ENCODE data around the gene DISP2.

The DISP2 gene

DNA sequence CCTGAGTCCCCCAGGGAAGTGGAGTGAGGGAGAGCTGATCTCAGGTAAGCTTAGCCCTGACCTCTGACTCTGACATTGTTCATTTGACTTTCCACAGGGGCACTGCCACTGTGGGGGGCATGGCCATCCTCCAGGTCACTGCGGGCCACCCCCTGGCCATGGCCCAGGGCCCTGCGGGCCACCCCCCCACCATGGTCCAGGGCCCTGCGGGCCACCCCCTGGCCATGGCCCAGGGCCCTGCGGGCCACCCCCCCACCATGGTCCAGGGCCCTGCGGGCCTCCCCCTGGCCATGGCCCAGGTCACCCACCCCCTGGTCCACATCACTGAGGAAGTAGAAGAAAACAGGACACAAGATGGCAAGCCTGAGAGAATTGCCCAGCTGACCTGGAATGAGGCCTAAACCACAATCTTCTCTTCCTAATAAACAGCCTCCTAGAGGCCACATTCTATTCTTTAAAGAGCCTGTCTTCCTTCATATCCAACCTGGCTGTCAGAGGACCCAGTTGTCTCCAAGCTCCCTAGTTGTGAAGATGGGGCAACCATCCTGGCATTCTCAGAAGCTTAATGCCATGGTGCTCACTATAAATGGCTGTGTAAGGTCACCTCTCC, 1.9 kb upstream of the DISP2 start:
- DNase-seq (no peak), ATAC-seq (ENCODE audit: insufficient read depth, low read depth) (no peak)
- no peak overlapping the region for H3K4me2 ChIP-seq (ENCODE audit: insufficient read depth, low read length)
- H3K27ac ChIP-seq (ENCODE audit: low read length), result no peak overlapping the region
- no peaks in the 10 kb centered on the region for H3K79me2 ChIP-seq (ENCODE audit: insufficient read depth, low read length)
- TF ChIP-seq EZH2 (IDR thresholded peaks at IDR 0.05; ENCODE audit: borderline replicate concordance, low read depth, low read length, severe bottlenecking), result no peak
- TF ChIP-seq, protein P1, sequence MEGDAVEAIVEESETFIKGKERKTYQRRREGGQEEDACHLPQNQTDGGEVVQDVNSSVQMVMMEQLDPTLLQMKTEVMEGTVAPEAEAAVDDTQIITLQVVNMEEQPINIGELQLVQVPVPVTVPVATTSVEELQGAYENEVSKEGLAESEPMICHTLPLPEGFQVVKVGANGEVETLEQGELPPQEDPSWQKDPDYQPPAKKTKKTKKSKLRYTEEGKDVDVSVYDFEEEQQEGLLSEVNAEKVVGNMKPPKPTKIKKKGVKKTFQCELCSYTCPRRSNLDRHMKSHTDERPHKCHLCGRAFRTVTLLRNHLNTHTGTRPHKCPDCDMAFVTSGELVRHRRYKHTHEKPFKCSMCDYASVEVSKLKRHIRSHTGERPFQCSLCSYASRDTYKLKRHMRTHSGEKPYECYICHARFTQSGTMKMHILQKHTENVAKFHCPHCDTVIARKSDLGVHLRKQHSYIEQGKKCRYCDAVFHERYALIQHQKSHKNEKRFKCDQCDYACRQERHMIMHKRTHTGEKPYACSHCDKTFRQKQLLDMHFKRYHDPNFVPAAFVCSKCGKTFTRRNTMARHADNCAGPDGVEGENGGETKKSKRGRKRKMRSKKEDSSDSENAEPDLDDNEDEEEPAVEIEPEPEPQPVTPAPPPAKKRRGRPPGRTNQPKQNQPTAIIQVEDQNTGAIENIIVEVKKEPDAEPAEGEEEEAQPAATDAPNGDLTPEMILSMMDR (IDR thresholded peaks at IDR 0.05; ENCODE audit: borderline replicate concordance, extremely low read depth, low read length, poor library complexity, severe bottlenecking), result no peak
- no peaks in the 10 kb centered on the region for H4K20me1 ChIP-seq (ENCODE audit: insufficient read depth, low read length)
- no peak overlapping the region for H2AFZ ChIP-seq (ENCODE audit: low read depth, low read length)
- no peaks in the 10 kb centered on the region for H3K27me3 ChIP-seq (ENCODE audit: insufficient read depth, low read length, poor library complexity)
- H3K4me1 ChIP-seq (ENCODE audit: insufficient read depth, low read length), result peaks cover 19% of the 10 kb centered on the region
- no peak overlapping the region for H3K4me3 ChIP-seq (ENCODE audit: low read depth in 1 of 2, low read length in 2 of 2)
- H3K9me3 ChIP-seq (ENCODE audit: insufficient read depth, low read length, severe bottlenecking), result no peaks in the 10 kb centered on the region
- H3K36me3 ChIP-seq (ENCODE audit: insufficient read depth, low read length), result no peaks in the 10 kb centered on the region
- H3K9ac ChIP-seq (ENCODE audit: low read depth, low read length), result no peak overlapping the region

DNA sequence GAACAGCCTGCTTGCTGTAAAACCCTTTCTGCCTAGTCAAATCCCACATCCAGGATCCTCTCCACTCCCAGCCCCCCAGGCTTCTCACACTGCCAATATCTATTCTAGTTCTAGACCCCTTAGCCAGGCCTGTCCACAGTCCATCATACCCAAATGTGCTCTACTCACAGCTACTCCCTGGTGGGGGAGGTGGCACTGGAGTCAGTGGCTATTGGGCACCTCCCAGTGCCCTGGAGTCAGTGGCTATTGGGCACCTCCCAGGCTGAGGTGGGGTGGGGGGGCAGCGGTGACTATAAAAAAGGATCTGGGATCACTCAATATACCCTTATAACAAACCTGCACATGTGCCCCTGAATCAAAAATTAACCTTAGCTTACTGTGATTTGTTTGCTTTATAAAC, 773 bp upstream of the DISP2 start:
- Histone ChIP-seq H3K79me2 (ENCODE audit: insufficient read depth, low read length) (no peaks in the 10 kb centered on the region), H3K27me3 (ENCODE audit: insufficient read depth, low read length, poor library complexity) (no peaks in the 10 kb centered on the region), H3K4me2 (ENCODE audit: insufficient read depth, low read length) (peak overlapping the region; percentile 96), H3K4me1 (ENCODE audit: insufficient read depth, low read length) (peaks cover 19% of the 10 kb centered on the region), H2AFZ (ENCODE audit: low read depth, low read length) (peak overlapping the region; percentile 93; the same call in 1 of the 2 replicates), H3K9ac (ENCODE audit: low read depth, low read length) (peak overlapping the region; percentile 62; the same call in 1 of the 2 replicates), H3K4me3 (ENCODE audit: low read depth in 1 of 2, low read length in 2 of 2) (peak overlapping the region; percentile 37 to 76; a peak in 3 of 4 replicates), H4K20me1 (ENCODE audit: insufficient read depth, low read length) (no peaks in the 10 kb centered on the region), H3K9me3 (ENCODE audit: insufficient read depth, low read length, severe bottlenecking) (no peaks in the 10 kb centered on the region), H3K36me3 (ENCODE audit: insufficient read depth, low read length) (no peaks in the 10 kb centered on the region), H3K27ac (ENCODE audit: low read length) (no peak overlapping the region)
- DNase-seq (no peak), ATAC-seq (ENCODE audit: insufficient read depth, low read depth) (no peak)
- no peak for TF ChIP-seq EZH2 (IDR thresholded peaks at IDR 0.05; ENCODE audit: borderline replicate concordance, low read depth, low read length, severe bottlenecking)
- TF ChIP-seq, protein P1 (IDR thresholded peaks at IDR 0.05; ENCODE audit: borderline replicate concordance, extremely low read depth, low read length, poor library complexity, severe bottlenecking), result no peak

- DNase-seq (peak; percentile 54), ATAC-seq (ENCODE audit: insufficient read depth, low read depth) (peak; percentile 52)
- H3K4me3 ChIP-seq (ENCODE audit: low read depth in 1 of 2, low read length in 2 of 2), result peak overlapping the region; percentile 26 to 76; a peak in 3 of 4 replicates
- peak overlapping the region; percentile 51 for H2AFZ ChIP-seq (ENCODE audit: low read depth, low read length)
- TF ChIP-seq, protein P1 (IDR thresholded peaks at IDR 0.05; ENCODE audit: borderline replicate concordance, extremely low read depth, low read length, poor library complexity, severe bottlenecking), result peak; percentile 34
- no peak for TF ChIP-seq EZH2 (IDR thresholded peaks at IDR 0.05; ENCODE audit: borderline replicate concordance, low read depth, low read length, severe bottlenecking)
- H3K4me1 ChIP-seq (ENCODE audit: insufficient read depth, low read length), result peaks cover 19% of the 10 kb centered on the region
- H3K27ac ChIP-seq (ENCODE audit: low read length), result no peak overlapping the region
- H3K36me3 ChIP-seq (ENCODE audit: insufficient read depth, low read length), result no peaks in the 10 kb centered on the region
- peak overlapping the region; percentile 43; the same call in 1 of the 2 replicates for H3K9ac ChIP-seq (ENCODE audit: low read depth, low read length)
- H3K4me2 ChIP-seq (ENCODE audit: insufficient read depth, low read length), result peak overlapping the region; percentile 96
- H3K27me3 ChIP-seq (ENCODE audit: insufficient read depth, low read length, poor library complexity), result no peaks in the 10 kb centered on the region
- H3K79me2 ChIP-seq (ENCODE audit: insufficient read depth, low read length), result no peaks in the 10 kb centered on the region
- no peaks in the 10 kb centered on the region for H3K9me3 ChIP-seq (ENCODE audit: insufficient read depth, low read length, severe bottlenecking)
- no peaks in the 10 kb centered on the region for H4K20me1 ChIP-seq (ENCODE audit: insufficient read depth, low read length)
These were observed 693 bp downstream of the DISP2 start for GRCh38 chr15:40358471-40359353.
